Activated CD4-positive, alpha-beta T cell treated with anti-CD3 and anti-CD28 coated beads, Interleukin-2, amount 10 ng/mL, durations not matched to agents 7 days and 5 days (primary cell): Measurements from ENCODE around the gene IGFL2. TPM values are rescaled to one million over a fixed set of nuclear protein-coding genes. Genes with fewer than 3 reads are reported as not detected.

Source experiments
- CTCF ChIA-PET: fragments of 350-600 bp; sonication (Branson Sonifier 250); formaldehyde crosslinking; loops from one replicate; lab custom pipeline; 2021; ENCODE audit warnings: antibody characterized with exemption; lab: Charles Lee
- POLR2A ChIA-PET: fragments of 350-600 bp; sonication (Branson Sonifier 250); formaldehyde crosslinking; loops from one replicate; lab custom pipeline; 2021; ENCODE audit warnings: antibody characterized with exemption; lab: Charles Lee
- DNase-seq: peaks from one replicate; pipeline ENCODE4 v3.0.0-alpha.2; 2020
- H3K27ac Mint-ChIP-seq: one replicate; pipeline ENCODE4 v1.8.0; 2021; ENCODE audit warnings: mild to moderate bottlenecking, moderate library complexity, mixed read lengths
- H3K27me3 Mint-ChIP-seq: one replicate; pipeline ENCODE4 v1.8.0; 2021; ENCODE audit warnings: mixed read lengths
- H3K36me3 Mint-ChIP-seq: one replicate; pipeline ENCODE4 v1.8.0; 2021; ENCODE audit warnings: low read depth, mixed read lengths
- H3K4me1 Mint-ChIP-seq: one replicate; pipeline ENCODE4 v1.8.0; 2021; ENCODE audit warnings: mixed read lengths
- H3K4me3 Mint-ChIP-seq: one replicate; pipeline ENCODE4 v1.8.0; 2021; ENCODE audit warnings: mild to moderate bottlenecking, moderate library complexity, mixed read lengths
- H3K9me3 Mint-ChIP-seq: one replicate; pipeline ENCODE4 v1.8.0; 2021; ENCODE audit warnings: mixed read lengths
- total RNA-seq, 2 experiments: library from RNA; stranded (reverse); gene quantifications; one replicate each; pipeline ENCODE4 v1.2.3, GENCODE V29; 2021

IGFL2 gene
- total RNA-seq, 2 experiments from 2014 or later, result not detected

DNA sequence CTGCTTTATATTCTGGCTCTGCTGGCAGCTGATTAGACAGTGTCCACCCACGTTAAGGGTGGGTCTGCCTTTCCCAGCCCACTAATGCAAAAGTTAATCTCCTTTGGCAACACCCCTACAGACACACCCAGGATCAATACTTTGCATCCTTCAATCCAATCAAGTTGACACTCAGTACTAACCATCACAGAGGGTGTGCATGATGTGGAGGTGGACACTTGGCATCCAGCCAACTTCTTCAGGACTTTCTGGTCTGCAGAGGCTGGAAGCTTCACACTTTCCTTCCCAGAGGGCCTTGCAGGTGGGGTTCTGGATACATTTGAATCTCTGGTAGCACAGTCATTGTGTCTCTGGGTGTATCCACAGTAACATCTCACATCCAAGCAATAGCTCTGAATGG is 62.6 kb downstream of the IGFL2 start:
- ChIA-PET CTCF (no interaction called here), POLR2A (no interaction called here)
- H3K4me1 Mint-ChIP-seq, result peaks cover 13% of the 10 kb centered on the region
- no peaks in the 10 kb centered on the region for H3K36me3 Mint-ChIP-seq
- no peaks in the 10 kb centered on the region for H3K9me3 Mint-ChIP-seq
- peaks cover 14% of the 10 kb centered on the region for H3K27me3 Mint-ChIP-seq
- no peak for DNase-seq
- no peak overlapping the region for H3K4me3 Mint-ChIP-seq
- H3K27ac Mint-ChIP-seq, result no peak overlapping the region

Other genes with a start within 250 kb of the IGFL2 start
- 10 to 100 TPM in 1 of 2 experiments, 1 to 10 TPM in 1; 9.7 to 11.4 TPM for gene MYPOP, start 245.6 kb upstream of the IGFL2 start, total RNA-seq
- not detected for gene NANOS2, start 233.5 kb upstream of the IGFL2 start, total RNA-seq
- under 1 TPM; 0.04 to 0.10 TPM for gene NOVA2, start 174.4 kb upstream of the IGFL2 start, total RNA-seq
- gene CCDC61, start 152.8 kb upstream of the IGFL2 start, total RNA-seq, result 10 to 100 TPM; 26.5 to 27.0 TPM
- gene PGLYRP1, start 125.2 kb upstream of the IGFL2 start, total RNA-seq, result not detected
- gene IGFL4, start 107.2 kb upstream of the IGFL2 start, total RNA-seq, result not detected
- gene IGFL3, start 23.6 kb upstream of the IGFL2 start, total RNA-seq, result not detected
- gene IGFL1, start 81.5 kb downstream of the IGFL2 start, total RNA-seq, result not detected
- gene HIF3A, start 148.8 kb downstream of the IGFL2 start, total RNA-seq, result not detected
- 100 to 1,000 TPM; 101 to 102 TPM for gene PPP5C, start 198.8 kb downstream of the IGFL2 start, total RNA-seq